IMR-90 (cell line): ENCODE data around the gene LDLRAD4. TPM values are rescaled to one million over a fixed set of nuclear protein-coding genes. Genes with fewer than 3 reads are reported as not detected.

ENCODE experiments used
- ATAC-seq: fragments of 200-7000 bp; cut with Tn5 transposase; 2 replicates; pipeline ENCODE4 v1.9.1; 2020; ENCODE audit warnings: low read depth, mild to moderate bottlenecking, moderate library complexity
- BruUV-seq: library from RNA; stranded (reverse); fragments of 400-500 nt; replicated peaks from 2 replicates; lab custom pipeline; 2021; lab: Mats Ljungman, UMichigan
- CTCF ChIA-PET: fragments of 300-600 bp; formaldehyde crosslinking; extraction: SDS; loops from one replicate; lab custom pipeline; 2021; ENCODE audit warnings: antibody characterized with exemption; lab: Yijun Ruan, JAX
- POLR2A ChIA-PET: fragments of 300-600 bp; sonication (Branson Sonifier 250); formaldehyde crosslinking; loops from one replicate; lab custom pipeline; 2022; ENCODE audit warnings: antibody characterized with exemption; ENCODE audit not compliant: unreplicated experiment; lab: Charles Lee
- DNase-seq: peaks from one replicate; pipeline ENCODE4 v3.0.0; 2013
- H2AFZ ChIP-seq: replicated peaks from 2 replicates; pipeline ENCODE3; 2013; ENCODE audit warnings: low read length, mild to moderate bottlenecking; ENCODE audit not compliant: poor library complexity
- H2AK5ac ChIP-seq: 2 replicates; pipeline ENCODE4 v1.6.1; 2013; ENCODE audit warnings: low read depth, low read length, inconsistent platforms
- H2AK9ac ChIP-seq: replicated peaks from 2 replicates; pipeline ENCODE3; 2013; ENCODE audit warnings: mild to moderate bottlenecking, low read depth, low read length, moderate library complexity; ENCODE audit not compliant: poor library complexity
- H2BK120ac ChIP-seq: 2 replicates; pipeline ENCODE4 v1.6.1; 2013; ENCODE audit warnings: low read depth, low read length, inconsistent platforms
- H2BK15ac ChIP-seq: 3 replicates; pipeline ENCODE4 v1.6.1; 2013; ENCODE audit warnings: low read depth, low read length, inconsistent platforms
- H2BK20ac ChIP-seq: 2 replicates; pipeline ENCODE4 v1.6.1; 2013; ENCODE audit warnings: low read depth, mild to moderate bottlenecking, inconsistent platforms, low read length, moderate library complexity
- H2BK5ac ChIP-seq: 2 replicates; pipeline ENCODE4 v1.6.1; 2013; ENCODE audit warnings: mild to moderate bottlenecking, low read depth, low read length, inconsistent platforms; ENCODE audit not compliant: poor library complexity, severe bottlenecking
- H3K14ac ChIP-seq: replicated peaks from 2 replicates; pipeline ENCODE4 v1.6.1; 2013; ENCODE audit warnings: low read depth, low read length, inconsistent platforms
- H3K18ac ChIP-seq: 2 replicates; pipeline ENCODE4 v1.6.1; 2013; ENCODE audit warnings: low read depth, low read length, control low read depth
- H3K23ac ChIP-seq: 2 replicates; pipeline ENCODE4 v1.6.1; 2013; ENCODE audit warnings: low read depth, low read length, inconsistent platforms
- H3K27ac ChIP-seq: 2 replicates; pipeline ENCODE4 v1.5.1; 2013; ENCODE audit warnings: mild to moderate bottlenecking, control low read depth, low read length; ENCODE audit not compliant: insufficient read depth
- H3K27me3 ChIP-seq: 2 replicates; pipeline ENCODE4 v1.6.1; 2013; ENCODE audit warnings: low read length; ENCODE audit not compliant: control insufficient read depth, insufficient read depth
- H3K36me3 ChIP-seq: 2 replicates; pipeline ENCODE4 v1.6.1; 2013; ENCODE audit warnings: low read length, mixed read lengths; ENCODE audit not compliant: control insufficient read depth, insufficient read depth
- H3K4ac ChIP-seq: 2 replicates; pipeline ENCODE4 v1.6.1; 2013; ENCODE audit warnings: low read depth, low read length, inconsistent platforms
- H3K4me1 ChIP-seq: 2 replicates; pipeline ENCODE4 v1.6.1; 2013; ENCODE audit warnings: low read length, mixed read lengths; ENCODE audit not compliant: control insufficient read depth, insufficient read depth
- H3K4me2 ChIP-seq: 2 replicates; pipeline ENCODE4 v1.6.1; 2013; ENCODE audit warnings: low read depth, mild to moderate bottlenecking, control low read depth, low read length, moderate library complexity
- H3K4me3 ChIP-seq: 2 replicates; pipeline ENCODE4 v1.5.1; 2013; ENCODE audit warnings: low read depth, mild to moderate bottlenecking, control low read depth, low read length, moderate library complexity; ENCODE audit not compliant: insufficient read depth
- H3K56ac ChIP-seq: 2 replicates; pipeline ENCODE4 v1.6.1; 2013; ENCODE audit warnings: low read length, inconsistent platforms; ENCODE audit not compliant: insufficient read depth; ENCODE audit errors: extremely low read depth
- H3K79me1 ChIP-seq, 2 experiments: 2 replicates each; pipeline ENCODE4 v1.6.1; 2013; ENCODE audit warnings: low read length in 2 of 2, inconsistent platforms in 1 of 2, low read depth in 1 of 2
- H3K9ac ChIP-seq: 2 replicates; pipeline ENCODE4 v1.6.1; 2013; ENCODE audit warnings: low read depth, low read length, control low read depth
- H3K9me1 ChIP-seq: 2 replicates; pipeline ENCODE4 v1.6.1; 2013; ENCODE audit warnings: low read length, inconsistent platforms; ENCODE audit not compliant: insufficient read depth
- H3K9me3 ChIP-seq: 2 replicates; pipeline ENCODE4 v1.6.1; 2013; ENCODE audit warnings: low read length; ENCODE audit not compliant: control insufficient read depth, insufficient read depth
- H4K20me1 ChIP-seq: 2 replicates; pipeline ENCODE4 v1.6.1; 2013; ENCODE audit warnings: low read length, inconsistent platforms; ENCODE audit not compliant: insufficient read depth
- H4K5ac ChIP-seq: 2 replicates; pipeline ENCODE4 v1.6.1; 2013; ENCODE audit warnings: mild to moderate bottlenecking, low read depth, low read length, control low read depth
- H4K8ac ChIP-seq, 2 experiments: 2 replicates each; pipeline ENCODE4 v1.6.1; 2013; ENCODE audit warnings: low read depth in 2 of 2, low read length in 2 of 2, control low read depth in 1 of 2, inconsistent platforms in 1 of 2
- H4K91ac ChIP-seq: 2 replicates; pipeline ENCODE4 v1.6.1; 2013; ENCODE audit warnings: low read depth, low read length, inconsistent platforms; ENCODE audit not compliant: insufficient read depth
- BHLHE40 ChIP-seq: fragments of 150-350 bp; IDR thresholded peaks from 2 replicates; pipeline ENCODE4 v1.6.1; 2016; ENCODE audit warnings: mild to moderate bottlenecking, low read depth, low read length
- CEBPB ChIP-seq: IDR thresholded peaks from 2 replicates; pipeline ENCODE4 v1.6.1; 2012; ENCODE audit warnings: low read depth, low read length, improper control_type of control experiment
- CHD1 ChIP-seq: IDR thresholded peaks from 2 replicates; pipeline ENCODE4 v1.6.1; 2012; ENCODE audit warnings: low read depth, low read length, improper control_type of control experiment
- ELK1 ChIP-seq: fragments of 150-350 bp; IDR thresholded peaks from 2 replicates; pipeline ENCODE4 v1.6.1; 2016; ENCODE audit warnings: low read depth, mild to moderate bottlenecking, low read length, moderate library complexity, borderline replicate concordance
- FOS ChIP-seq: fragments of 150-350 bp; IDR thresholded peaks from 2 replicates; pipeline ENCODE4 v1.6.1; 2016; ENCODE audit warnings: low read depth, low read length
- MAFK ChIP-seq: IDR thresholded peaks from 2 replicates; pipeline ENCODE4 v1.6.1; 2012; ENCODE audit warnings: low read depth, low read length, improper control_type of control experiment
- MAZ ChIP-seq: IDR thresholded peaks from 2 replicates; pipeline ENCODE4 v1.6.1; 2012; ENCODE audit warnings: low read depth, mild to moderate bottlenecking, low read length, improper control_type of control experiment, moderate library complexity, borderline replicate concordance
- MXI1 ChIP-seq: IDR thresholded peaks from 2 replicates; pipeline ENCODE4 v1.6.1; 2012; ENCODE audit warnings: low read depth, mild to moderate bottlenecking, low read length, moderate library complexity, borderline replicate concordance
- NFE2L2 ChIP-seq: fragments of 150-350 bp; IDR thresholded peaks from 2 replicates; pipeline ENCODE4 v1.6.1; 2016; ENCODE audit warnings: low read depth, mild to moderate bottlenecking, low read length
- RAD21 ChIP-seq: IDR thresholded peaks from 2 replicates; pipeline ENCODE4 v1.6.1; 2012; ENCODE audit warnings: low read length, improper control_type of control experiment
- RCOR1 ChIP-seq: IDR thresholded peaks from 2 replicates; pipeline ENCODE4 v1.6.1; 2012; ENCODE audit warnings: mild to moderate bottlenecking, low read length, improper control_type of control experiment; ENCODE audit not compliant: insufficient replicate concordance
- RFX5 ChIP-seq: IDR thresholded peaks from 2 replicates; pipeline ENCODE4 v1.8.0; 2012; ENCODE audit warnings: low read depth, mild to moderate bottlenecking, low read length, moderate library complexity
- SMC3 ChIP-seq: fragments of 150-350 bp; IDR thresholded peaks from 2 replicates; pipeline ENCODE4 v1.6.1; 2016; ENCODE audit warnings: low read depth, mild to moderate bottlenecking, antibody characterized with exemption, low read length, moderate library complexity
- USF2 ChIP-seq: fragments of 150-350 bp; IDR thresholded peaks from 2 replicates; pipeline ENCODE4 v1.6.1; 2017; ENCODE audit warnings: mild to moderate bottlenecking, antibody characterized with exemption, low read length, low read depth
- WGBS, 2 experiments: methylation state at CpG; one replicate each; pipeline versions ENCODE4 v1.1.5 to v1.1.7; 2013; ENCODE audit warnings: missing lambda C conversion rate in 2 of 2; ENCODE audit not compliant: insufficient read length in 1 of 2; ENCODE audit errors: extremely low coverage in 2 of 2; 5-methylcytosine and 5-hydroxymethylcytosine counted together
- dilution Hi-C: fragments of 300-500 bp; cut with HindIII; formaldehyde crosslinking; loops from one replicate; pipeline ENCODE4 v1.14.3; 2018; ENCODE audit warnings: low sequenced_read_pairs; ENCODE audit not compliant: unreplicated experiment
- in situ Hi-C: fragments of 300-500 bp; cut with MboI; formaldehyde crosslinking; loops from 3 replicates; pipeline ENCODE4 v1.14.3; 2019; ENCODE audit warnings: low sequenced_read_pairs, inconsistent platforms, mixed read lengths
- intact Hi-C: fragments of 100-400 bp; cut with micrococcal nuclease; formaldehyde crosslinking; loops from 2 replicates; pipeline ENCODE4 v1.10.0; 2022
- polyA plus RNA-seq, 3 experiments: library from polyadenylated mRNA; depleted of rRNA; stranded (reverse); fragments of >200 nt; gene quantifications; 2 replicates each; pipeline ENCODE4 v1.2.3, GENCODE V29; 2012; ENCODE audit warnings: low replicate concordance in 1 of 3
- total RNA-seq: library from RNA; depleted of rRNA; stranded (reverse); fragments of >200 nt; gene quantifications from 2 replicates; pipeline ENCODE4 v1.2.3, GENCODE V29; 2012
- TF ChIP-seq, protein P1 (sequence below): conservative IDR thresholded peaks from 2 replicates; pipeline ENCODE4 v1.5.1; 2012; ENCODE audit warnings: mild to moderate bottlenecking, low read depth, low read length, improper control_type of control experiment

Gene LDLRAD4
- total and polyA plus RNA-seq, 2 of the 4 experiments (the other 2 are of a cell fraction): not detected

DNA sequence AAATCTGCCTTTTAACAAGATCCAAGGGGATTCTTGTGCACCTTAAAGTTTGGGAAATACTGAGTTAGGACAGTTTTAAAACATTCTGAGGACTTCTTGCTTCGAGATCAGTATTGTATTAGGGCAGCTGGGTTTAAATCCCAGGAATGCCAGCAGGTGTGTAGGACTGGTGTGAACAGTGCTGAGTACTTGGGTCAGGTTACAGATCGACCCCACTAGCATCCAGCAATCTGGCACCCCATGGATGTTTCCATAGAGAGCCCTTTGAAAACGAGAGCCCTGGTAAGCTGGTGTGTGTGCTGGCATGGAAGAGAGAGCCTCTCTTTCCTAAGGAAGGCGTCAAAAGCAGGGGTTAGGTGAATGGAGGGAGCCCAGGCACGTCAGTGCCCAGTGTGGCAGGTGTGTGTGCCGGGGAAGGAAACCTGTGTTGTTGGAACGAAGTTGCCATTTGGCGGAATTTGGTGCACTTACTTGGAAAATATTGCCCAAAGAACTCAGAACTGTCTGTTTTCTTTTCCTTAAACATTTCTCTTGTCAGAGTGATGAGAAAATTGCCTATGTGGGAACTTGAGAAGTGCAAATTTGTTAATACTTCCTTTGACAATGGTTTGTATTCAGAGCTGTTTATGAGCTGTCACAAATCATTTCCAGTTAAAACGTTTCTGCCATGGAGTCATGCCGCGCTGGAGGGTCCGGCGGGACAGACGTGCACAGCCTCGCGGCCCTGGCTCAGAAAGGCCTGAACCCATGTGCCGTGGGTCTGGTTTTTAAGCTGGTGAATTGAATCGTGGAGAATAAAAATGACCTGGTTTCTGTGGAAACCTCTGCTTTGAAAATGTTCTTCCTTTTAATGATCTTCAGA lies 38.1 kb downstream of the LDLRAD4 start:
- ATAC-seq (no peak), DNase-seq (no peak)
- H3K4me1 ChIP-seq: no peaks in the 10 kb centered on the region
- ChIA-PET POLR2A (no interaction called here), CTCF (no interaction called here)
- H3K27me3 ChIP-seq: peaks cover 3% of the 10 kb centered on the region; the same call in 1 of the 2 replicates
- no peak for TF ChIP-seq FOS
- no peak for TF ChIP-seq MAZ
- no peak for TF ChIP-seq MXI1
- TF ChIP-seq BHLHE40: no peak
- no peak for TF ChIP-seq SMC3
- no peak for TF ChIP-seq USF2
- TF ChIP-seq NFE2L2: no peak
- TF ChIP-seq ELK1: no peak
- TF ChIP-seq, protein P1, sequence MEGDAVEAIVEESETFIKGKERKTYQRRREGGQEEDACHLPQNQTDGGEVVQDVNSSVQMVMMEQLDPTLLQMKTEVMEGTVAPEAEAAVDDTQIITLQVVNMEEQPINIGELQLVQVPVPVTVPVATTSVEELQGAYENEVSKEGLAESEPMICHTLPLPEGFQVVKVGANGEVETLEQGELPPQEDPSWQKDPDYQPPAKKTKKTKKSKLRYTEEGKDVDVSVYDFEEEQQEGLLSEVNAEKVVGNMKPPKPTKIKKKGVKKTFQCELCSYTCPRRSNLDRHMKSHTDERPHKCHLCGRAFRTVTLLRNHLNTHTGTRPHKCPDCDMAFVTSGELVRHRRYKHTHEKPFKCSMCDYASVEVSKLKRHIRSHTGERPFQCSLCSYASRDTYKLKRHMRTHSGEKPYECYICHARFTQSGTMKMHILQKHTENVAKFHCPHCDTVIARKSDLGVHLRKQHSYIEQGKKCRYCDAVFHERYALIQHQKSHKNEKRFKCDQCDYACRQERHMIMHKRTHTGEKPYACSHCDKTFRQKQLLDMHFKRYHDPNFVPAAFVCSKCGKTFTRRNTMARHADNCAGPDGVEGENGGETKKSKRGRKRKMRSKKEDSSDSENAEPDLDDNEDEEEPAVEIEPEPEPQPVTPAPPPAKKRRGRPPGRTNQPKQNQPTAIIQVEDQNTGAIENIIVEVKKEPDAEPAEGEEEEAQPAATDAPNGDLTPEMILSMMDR: no peak
- no peak for TF ChIP-seq CHD1
- TF ChIP-seq RCOR1: no peak
- no peak for TF ChIP-seq RAD21
- TF ChIP-seq RFX5: no peak
- TF ChIP-seq CEBPB: no peak
- TF ChIP-seq MAFK: no peak
- in situ Hi-C loops (no loop called here), dilution Hi-C loops (no loop called here), intact Hi-C loops (no loop called here)
- no peak overlapping the region for H2BK120ac ChIP-seq
- H4K20me1 ChIP-seq: no peaks in the 10 kb centered on the region
- no peaks in the 10 kb centered on the region for H3K36me3 ChIP-seq
- no peak overlapping the region for H4K91ac ChIP-seq
- H2AFZ ChIP-seq: no peak overlapping the region
- no peak overlapping the region for H2BK15ac ChIP-seq
- H3K9me3 ChIP-seq: no peaks in the 10 kb centered on the region
- no peak overlapping the region for H4K5ac ChIP-seq
- BruUV-seq: no TSS peak
- H3K27ac ChIP-seq: no peak overlapping the region
- no peak overlapping the region for H3K56ac ChIP-seq
- 31% methylated on average over 2 of the region's 18 CpGs; no CpG with 5 or more reads in 1 of the 2 experiments for WGBS, 2 experiments
- H3K18ac ChIP-seq: no peak overlapping the region
- no peak overlapping the region for H3K14ac ChIP-seq
- H3K23ac ChIP-seq: no peak overlapping the region
- no peak overlapping the region for H3K4me2 ChIP-seq
- no peak overlapping the region for H2AK5ac ChIP-seq
- H2AK9ac ChIP-seq: no peak overlapping the region
- H3K79me1 ChIP-seq: no peaks in the 10 kb centered on the region
- H2BK20ac ChIP-seq: no peak overlapping the region
- no peak overlapping the region for H3K4me3 ChIP-seq
- H3K4ac ChIP-seq: no peak overlapping the region
- H3K9ac ChIP-seq: no peak overlapping the region
- H3K9me1 ChIP-seq: no peaks in the 10 kb centered on the region
- H4K8ac ChIP-seq: no peak overlapping the region
- H2BK5ac ChIP-seq: no peak overlapping the region
